Kasumi-1 (cell line): ENCODE measurements around the gene HPCA.
A peak's percentile ranks its signal among the peaks of the same experiment; 100 is the strongest.

Experiments
- DNase-seq, 2 experiments: peaks; one replicate each; lab custom pipeline; 2025; lab: John Stamatoyannopoulos, UW

The HPCA gene

DNA sequence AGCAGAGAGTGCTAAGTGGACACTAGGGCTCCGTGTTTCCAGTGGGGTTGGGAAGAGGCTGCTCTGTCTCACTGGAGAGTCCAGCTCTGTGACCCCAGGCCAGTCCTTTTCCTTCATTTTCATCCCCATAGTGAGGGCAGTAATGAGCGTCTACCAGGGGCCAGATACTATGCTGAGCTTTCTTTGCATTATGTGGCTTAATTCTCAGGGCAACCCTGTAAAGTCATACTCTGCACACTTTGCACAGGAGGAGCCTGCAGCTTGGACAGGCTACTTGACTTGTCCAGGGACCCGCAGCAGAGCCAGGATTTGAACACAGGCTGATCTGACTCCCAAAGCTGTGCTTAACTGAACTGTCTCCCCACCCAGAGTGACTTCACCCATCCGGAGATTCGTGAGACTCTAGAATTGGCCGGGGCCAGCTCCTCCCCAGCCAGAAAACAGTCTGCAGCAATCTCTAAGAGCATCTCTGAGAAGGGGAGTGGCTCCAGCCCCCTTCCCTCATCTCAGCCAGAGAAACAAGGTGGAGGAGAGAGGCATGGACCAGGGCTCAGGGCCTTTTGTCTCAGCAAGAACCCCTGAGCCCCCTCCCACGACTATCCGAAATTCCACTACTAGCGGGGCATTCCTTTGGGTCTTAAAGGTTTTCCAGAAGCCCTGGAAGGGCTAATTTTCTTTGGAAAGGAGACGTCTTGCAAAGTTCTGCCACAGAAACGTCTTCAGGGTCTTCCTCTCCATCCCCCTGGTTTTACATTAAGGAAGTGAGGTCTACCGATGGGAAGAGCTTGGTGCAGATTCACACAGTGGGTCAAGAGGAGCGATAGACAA, 14.7 kb upstream of the HPCA start:
- no peak for DNase-seq

DNA sequence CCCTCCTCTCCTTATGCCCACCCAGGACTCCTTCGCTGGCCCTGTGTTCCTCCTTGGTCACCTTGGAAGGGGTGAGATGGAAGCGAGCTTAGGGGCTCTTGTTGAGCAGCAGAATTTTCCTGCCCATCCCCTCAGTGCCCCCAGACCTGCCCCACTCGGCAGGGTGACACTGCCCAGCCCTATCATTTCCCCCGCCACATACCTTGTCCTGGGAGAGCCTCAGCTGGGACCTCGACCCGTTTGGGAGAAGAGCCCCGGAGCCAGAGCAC, 14.2 kb upstream of the HPCA start:
- no peak for DNase-seq

DNA sequence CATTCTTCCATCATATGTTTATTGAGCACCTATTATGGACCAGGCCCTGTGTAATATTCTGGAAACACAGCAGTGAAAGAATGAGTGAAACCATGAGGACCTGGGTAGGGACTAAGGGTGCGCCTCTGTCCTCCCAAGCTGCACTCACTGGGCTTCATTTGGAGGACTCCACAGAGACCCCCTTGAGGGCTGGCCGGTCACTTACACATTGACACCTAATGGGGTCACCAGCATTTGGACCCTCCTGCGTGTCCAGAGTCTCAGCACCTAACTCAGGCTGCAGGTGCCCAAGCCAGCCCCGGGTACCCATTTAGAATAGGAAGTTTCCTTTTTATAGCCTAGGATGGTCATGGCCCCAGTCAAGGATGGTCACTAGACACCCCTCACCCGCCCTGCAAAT, 12.8 kb upstream of the HPCA start:
- no peak for DNase-seq

- DNase-seq: no peak
Measured at GRCh38 chr1:32874860-32875752, 11.2 kb upstream of the HPCA start.

- peak; percentile 32 to 46 for DNase-seq
Measured at GRCh38 chr1:32876341-32877210, 9.7 kb upstream of the HPCA start.

DNA sequence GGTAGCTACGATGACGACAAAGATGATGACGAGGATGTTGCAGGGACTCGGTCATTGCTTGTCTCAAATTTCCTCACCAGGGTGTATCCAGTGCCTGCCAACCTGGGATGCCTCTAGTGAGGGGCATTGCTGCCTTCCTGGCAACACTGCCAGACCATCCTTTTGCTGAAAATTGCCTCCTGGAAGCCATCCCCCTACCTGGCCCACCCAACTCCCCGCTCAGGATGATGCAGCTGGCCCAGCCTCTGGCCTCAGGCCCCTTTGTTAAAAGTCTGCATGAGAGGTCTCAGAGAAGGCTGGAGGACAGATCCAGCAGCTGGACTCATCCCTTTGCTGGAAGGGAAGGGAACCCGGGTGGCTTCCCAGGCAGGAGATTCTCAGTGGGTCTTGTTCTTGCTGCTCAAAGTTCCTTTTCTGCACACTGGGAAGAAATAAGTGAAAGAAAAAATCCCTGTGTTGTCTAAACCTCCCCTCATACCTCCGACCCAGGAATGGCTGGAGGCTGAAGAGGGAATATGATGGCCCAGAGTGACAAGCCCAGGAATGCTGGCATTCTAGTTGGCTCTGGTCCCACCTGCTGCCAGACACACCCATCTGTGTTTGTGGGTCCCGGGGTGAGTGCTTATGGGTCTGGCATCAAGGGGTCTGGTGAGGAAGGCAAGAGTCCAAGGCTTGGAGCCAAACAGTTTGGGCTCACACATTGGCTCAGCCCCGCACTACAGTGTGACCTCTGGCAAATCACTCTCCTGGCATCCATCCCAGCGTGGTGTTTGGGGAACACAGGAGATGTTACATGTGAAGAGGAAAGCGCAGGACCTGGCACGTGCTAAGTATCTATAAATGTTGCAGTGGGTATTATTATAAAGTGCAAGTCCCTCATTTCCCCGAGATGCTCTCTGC, 8.8 kb upstream of the HPCA start:
- DNase-seq: no peak

DNA sequence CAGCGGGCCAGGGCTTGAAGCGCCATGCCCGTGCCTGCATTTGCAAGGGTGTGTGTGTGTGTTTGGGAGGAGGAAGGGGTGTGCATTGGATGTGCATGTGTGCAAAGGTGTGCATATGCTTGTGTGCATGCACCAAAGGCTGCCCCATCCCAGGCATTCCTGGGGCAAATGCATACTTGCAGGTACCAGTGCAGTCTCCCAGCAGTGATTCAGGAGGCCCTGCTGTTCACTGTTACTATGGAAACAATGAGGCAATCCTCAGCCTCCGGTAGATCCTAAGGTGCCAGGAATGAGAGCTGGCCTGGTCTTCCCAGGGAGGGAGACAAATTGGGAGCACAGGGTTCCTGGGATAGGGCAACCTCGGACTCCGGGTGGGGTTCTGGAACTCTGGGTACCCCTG, 8.1 kb upstream of the HPCA start:
- no peak for DNase-seq

DNA sequence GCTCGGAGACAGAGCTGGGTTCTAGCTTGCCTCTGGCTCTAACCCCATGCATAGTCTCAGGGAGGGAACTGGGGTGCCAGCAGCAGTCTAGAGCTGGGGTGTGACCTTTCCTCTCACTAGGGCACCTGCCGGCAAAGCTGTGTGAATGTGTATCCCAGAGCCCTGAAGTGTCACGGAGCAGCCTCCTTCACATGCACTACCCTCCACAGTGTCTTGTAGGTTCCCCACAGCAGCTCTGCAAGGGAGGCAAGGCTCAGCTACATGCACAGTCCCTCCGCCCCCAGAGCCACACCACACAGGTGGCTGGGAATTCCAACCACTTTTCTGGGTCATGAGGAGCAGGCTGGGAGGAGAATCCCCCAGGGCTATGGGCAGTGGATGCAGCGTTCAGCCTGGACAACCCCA, 7.7 kb upstream of the HPCA start:
- no peak for DNase-seq

DNA sequence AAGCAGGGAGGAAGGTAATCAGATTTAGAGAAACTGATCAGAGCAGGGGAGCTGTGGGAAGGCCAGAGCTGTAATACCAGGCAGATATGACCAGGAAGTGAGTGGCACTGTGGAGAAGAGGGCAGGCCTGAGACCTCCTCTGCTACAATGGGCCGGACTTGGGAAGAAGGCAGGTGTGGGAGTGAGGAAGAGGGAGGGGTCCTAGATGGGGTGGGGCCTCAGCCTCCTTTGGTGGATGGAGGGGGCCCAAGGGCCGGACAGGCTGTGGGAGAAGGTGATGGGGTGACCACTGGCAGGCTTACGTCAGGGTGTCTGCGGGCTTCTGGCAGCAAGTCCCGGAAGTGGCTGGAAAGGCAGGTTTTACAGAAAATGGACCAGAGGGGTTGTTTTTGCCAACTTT, 5.0 kb upstream of the HPCA start:
- no peak for DNase-seq

- DNase-seq: no peak
Measured at GRCh38 chr1:32881871-32882850, 4.1 kb upstream of the HPCA start.

GRCh38 chr1:32883338-32884031, 2.8 kb upstream of the HPCA start:
- no peak for DNase-seq

- no peak for DNase-seq
Measured at GRCh38 chr1:32884032-32884372, 2.3 kb upstream of the HPCA start.

GRCh38 chr1:32884726-32885125, 1.6 kb upstream of the HPCA start:
- no peak for DNase-seq

GRCh38 chr1:32885676-32886003, 651 bp upstream of the HPCA start:
- DNase-seq: no peak

DNA sequence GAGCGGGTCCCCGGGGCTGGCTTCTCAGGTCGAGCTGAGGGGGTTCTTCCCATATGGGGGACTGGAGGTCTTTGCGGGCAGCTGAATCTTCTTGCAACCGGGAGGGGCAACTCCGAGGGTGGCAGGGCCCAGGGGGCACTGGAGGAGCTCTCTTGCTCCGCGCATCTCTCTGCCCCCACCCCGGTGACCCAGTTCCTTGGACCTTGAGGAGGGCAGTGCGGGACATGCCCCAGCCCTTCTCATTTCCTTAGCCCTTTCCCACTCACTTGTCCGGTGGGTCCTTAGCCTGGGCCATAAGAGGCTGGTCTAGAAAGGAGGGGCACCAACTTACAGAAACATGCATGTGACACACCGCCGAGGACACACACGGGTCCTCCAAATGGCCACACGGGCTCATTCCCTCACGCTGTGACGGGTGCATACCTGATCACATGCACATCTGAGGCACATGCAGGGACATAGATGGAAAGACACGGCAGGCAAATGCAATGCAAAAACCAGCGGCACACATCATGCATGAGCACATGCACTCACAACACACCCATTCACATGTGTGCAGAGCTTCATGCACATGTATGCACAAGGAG, 630 bp downstream of the HPCA start:
- no peak for DNase-seq

- DNase-seq: no peak
Measured at GRCh38 chr1:32887623-32888022, 1.3 kb downstream of the HPCA start.

DNA sequence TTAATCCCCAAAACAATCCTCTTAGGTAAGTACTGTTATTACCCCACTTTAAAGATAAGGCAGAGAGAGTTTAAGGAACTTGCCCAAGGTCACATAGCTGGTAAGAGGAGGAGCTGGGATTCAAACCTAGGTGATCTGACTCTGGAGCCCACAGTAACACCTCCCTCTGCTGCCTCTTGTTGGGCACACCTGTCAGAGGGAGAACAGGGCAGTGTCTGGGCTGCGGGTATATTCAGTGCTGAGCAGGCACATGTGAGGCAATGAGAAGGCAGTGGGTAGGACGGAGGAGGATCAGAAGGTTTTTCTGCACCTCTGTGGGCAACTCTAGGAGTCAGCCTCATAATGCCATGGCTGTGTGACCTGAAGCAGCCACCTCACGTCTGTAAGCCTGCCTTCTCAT, 1.8 kb downstream of the HPCA start:
- DNase-seq: no peak

GRCh38 chr1:32888677-32889420, 2.6 kb downstream of the HPCA start:
- DNase-seq: no peak
